Renal cortical epithelial cell (primary cell): Measurements from ENCODE around the gene SNX18. TPM values are rescaled to one million over a fixed set of nuclear protein-coding genes. Genes with fewer than 3 reads are reported as not detected.
A peak's percentile ranks its signal among the peaks of the same experiment; 100 is the strongest.

Experiments
- DNase-seq: peaks from one replicate; pipeline ENCODE4 v3.0.0-alpha.2; 2011; ENCODE audit warnings: low read depth
- total RNA-seq: library from RNA; depleted of rRNA; stranded (reverse); fragments of >200 nt; gene quantifications from 2 replicates; pipeline ENCODE4 v1.2.3, GENCODE V29; 2014

The SNX18 gene
- total RNA-seq, 1 donor from 2014 or later, result 16.7 TPM

DNA sequence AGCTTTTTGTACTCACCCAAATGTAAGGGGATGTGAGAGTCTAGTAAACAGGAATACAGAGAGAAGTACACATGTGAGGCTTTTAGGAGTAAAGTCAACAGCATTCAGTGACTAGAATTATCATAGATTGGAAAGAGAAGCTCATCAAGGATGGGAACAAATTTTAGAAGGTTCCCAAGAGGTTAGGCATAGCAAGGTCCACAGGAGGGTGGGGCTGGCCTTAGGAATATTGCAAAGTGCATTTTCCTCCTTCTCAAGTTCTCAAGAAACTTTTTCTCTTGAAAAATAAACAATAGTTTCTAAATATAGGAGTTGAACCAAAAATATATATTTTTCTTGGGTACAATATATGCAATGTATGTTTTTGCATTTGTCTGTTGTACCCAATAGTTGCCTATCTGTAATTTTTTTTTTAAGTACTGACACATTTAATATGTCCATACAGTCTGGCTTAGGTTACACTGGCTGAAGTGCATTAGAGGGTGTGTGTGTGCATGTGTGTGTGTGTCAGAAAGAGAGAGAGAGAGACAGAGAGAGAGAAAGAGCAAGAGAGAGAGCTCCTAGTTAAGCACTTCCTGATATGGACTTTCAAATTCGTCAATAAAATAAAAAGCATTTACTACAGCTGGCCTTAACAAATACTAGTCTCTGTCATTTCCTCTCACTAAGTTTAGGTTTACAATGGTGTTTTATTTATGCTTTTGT lies 62.2 kb downstream of the SNX18 start:
- no peak for DNase-seq

DNA sequence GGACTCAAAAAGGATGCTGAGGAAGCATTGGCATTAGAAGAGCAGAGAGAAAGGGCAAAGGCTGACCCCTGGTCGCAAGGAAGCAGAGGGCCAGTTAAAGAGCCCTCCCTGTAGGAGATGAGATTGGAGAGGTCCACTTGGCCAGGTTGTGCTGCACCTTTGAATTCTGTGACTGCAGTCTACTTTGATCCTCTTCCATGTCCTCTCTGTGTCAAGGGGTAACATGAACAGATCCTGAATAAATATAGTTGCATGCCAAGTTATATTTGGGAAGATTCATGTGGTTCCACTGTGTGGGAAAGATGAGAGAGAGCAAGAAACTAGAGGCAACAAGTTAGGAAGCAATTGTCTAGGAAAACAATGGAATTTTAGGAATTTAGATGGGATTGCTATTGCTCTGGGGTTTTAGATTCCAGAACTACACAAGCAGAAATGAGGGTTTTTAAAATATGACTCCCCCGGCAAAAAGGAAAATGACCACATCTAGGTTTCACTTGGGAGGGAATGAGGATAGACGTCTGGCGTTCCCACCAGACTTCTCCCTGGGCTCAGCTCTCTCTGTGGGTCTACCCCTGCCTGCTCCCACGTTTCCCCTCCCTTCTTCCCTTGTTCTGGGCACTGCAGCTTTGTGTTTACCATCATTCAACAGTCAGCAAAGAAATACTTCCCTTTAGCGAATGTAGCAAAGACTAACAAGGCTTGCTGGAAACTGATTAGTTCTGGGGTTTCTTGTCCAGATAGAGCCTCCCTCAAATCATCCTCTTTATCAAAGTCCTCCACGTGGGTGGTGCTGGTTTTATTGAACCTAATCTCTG lies 63.6 kb downstream of the SNX18 start:
- DNase-seq, result peak; percentile 22

DNA sequence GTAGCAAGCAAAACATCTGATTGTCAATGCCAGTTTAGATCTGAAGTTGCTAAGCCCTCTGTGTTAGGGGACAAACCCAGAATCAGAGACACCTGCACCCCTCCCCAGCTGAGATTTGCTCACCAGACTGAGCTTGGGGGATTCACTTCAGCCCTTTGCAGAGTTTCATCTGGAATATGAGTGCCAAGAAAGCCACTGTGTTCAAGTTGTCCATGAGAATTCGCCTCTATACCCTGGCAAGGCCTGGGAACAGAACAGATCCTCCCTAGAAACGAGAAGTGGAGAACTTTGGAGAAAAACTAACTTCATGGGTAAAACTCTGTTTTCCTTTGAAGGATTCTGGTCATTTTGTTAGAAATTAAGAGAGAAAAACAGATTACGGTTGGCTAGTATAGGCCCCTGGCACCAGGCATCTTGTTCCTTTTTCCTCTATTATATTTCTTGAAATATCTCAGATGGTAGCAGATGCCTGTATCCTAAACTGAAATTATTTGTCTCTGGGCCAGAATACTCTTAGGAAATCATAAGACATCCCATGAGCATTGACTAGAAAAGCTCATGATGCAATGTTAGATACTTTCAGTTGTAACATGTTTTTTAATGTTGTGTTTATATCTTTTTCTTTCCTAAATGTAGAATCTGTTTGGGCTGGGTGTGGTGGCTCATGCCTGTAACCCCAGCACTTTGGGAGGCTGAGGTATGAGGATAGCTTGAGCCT lies 64.4 kb downstream of the SNX18 start:
- DNase-seq, result no peak

DNA sequence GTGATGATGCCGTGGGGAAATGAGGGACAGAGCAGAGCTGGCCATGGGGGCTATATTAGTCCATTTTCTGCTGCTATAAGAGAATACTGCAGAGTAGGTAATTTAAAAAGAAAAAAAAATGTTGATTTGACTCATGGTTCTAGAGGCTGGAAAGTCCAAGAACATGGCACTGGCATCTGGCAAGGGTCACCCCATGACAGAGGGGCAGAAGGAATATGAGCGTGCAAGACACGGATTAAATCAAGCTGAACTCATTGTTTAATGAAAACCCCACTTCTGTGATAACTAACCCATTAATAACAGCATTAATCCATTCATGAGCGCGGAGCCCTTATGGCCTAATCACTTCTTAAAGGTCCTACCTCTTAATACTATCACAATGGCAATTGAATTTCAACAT lies 68.8 kb downstream of the SNX18 start:
- DNase-seq, result no peak

DNA sequence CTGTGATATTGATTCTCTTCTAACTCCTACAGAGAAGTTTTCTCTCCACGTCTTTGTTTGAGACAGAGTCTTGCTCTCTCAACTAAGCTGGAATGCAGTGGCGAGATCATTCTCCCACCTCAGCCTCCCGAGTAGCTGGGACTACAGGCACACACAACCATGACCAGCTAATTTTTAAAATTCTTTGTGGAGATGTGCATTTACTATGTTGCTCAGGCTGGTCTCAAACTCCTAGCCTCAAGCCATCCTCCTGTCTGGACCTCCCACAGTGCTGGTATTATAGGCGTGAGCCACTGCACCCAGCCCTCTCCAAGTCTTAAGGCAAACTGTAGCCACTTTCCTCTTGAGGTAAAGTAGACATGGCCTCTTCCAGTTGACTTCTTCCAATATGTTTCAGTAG lies 72.2 kb downstream of the SNX18 start:
- no peak for DNase-seq

DNA sequence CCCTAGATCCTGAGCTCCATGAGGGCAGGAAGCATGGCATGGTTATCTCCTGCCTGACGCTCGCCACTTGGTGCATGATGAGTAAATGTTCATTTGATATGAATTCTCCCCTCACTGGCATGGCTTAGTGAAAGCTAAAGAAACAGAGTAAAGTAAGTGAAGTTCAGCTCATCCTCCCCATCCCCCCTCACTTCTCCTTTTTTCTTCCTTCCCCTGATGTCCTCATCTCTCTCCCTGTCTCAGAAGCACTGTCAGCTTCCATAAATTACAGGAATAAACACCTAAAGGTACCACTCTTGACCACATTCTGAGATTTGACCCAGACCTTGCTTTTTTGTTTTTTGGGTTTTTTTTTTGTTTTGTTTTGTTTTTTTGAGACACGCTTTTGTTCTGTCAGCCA lies 73.3 kb downstream of the SNX18 start:
- DNase-seq, result no peak

DNA sequence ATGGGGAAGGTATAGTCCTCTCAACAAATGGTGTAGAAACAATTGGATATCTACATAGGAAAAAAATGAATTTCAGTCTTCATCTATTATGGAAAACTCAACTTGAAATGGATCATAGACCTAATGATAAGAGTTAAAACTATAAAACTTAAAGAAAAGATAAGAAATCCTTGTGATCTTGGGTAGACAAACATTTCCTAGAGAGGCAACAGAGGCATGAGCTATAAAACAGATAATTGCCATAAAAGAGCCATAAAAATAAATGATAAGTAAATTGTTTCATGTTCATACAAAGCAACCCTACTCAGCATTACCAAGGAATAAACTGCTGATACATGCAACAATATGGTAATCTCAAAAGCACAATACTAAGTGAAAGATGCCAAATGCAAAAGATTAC lies 76.2 kb downstream of the SNX18 start:
- DNase-seq, result no peak

DNA sequence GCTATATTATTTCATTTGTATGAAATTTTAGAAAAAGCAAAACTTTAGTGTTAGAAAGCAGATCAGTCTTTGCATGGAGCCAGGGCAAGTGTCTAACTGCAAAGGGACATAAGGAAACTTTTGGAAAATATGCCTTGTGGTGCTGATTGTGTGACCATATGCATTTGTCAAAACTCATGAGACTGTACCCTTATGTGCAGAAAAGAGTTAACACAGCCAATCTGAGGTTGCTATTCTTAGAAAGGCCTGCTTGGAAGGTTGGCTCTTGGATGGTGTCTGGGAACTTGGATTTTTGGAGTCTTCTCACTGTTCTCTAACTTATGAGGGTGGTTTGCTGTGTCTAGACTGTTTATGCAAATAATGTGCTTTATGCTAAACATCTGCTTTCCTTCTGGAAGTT lies 76.6 kb downstream of the SNX18 start:
- DNase-seq, result no peak

DNA sequence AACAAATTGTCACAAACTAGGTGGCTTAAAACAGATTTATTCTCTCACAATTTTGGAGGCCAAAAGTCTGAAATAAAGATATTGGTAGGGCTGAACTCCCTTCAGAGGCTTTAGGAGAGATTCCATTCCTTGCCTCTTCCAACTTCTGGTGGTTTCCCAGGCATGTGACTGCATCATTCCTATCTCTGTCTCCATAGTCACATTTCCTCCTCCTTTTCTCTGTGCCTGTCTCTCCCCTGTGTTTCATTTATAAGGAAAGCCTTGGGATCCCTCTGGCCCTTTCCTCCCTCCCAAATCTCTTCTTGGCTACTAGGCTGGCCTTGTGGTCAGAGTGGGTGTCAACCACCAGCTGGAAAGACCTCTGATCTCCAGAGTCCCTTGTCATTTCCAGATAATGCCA lies 78.2 kb downstream of the SNX18 start:
- DNase-seq, result no peak

Other genes starting within 250 kb of the SNX18 start
- 21.9 and 27.7 TPM in 2 replicates for gene ARL15, start 207.2 kb upstream of the SNX18 start, total RNA-seq
- not detected in 2 replicates for gene HSPB3, start 62.1 kb upstream of the SNX18 start, total RNA-seq